Right lung (tissue), 5 donors: Measurements from ENCODE around the gene SLC41A3. TPM values are rescaled to one million over a fixed set of nuclear protein-coding genes. Genes with fewer than 3 reads are reported as not detected.
A peak's percentile ranks its signal among the peaks of the same experiment; 100 is the strongest.
"Not testable (repeated sequence)": the region's sequence is repeated elsewhere in the genome, so short reads cannot be mapped to it uniquely, and the experiment has no call there.

Source experiments
- DNase-seq, 2 donors: peaks; one replicate each; pipeline ENCODE4 v3.0.0-alpha.2; 2013
- polyA plus RNA-seq, 5 donors: library from polyadenylated mRNA; unstranded; fragments of 120-200 nt; gene quantifications; one replicate each; pipeline versions ENCODE4 v1.2.1 to v1.2.3, GENCODE V29; 2013; ENCODE audit warnings: inconsistent platforms in 1 of 5, low replicate concordance in 1 of 5; ENCODE audit not compliant: insufficient read length in 5 of 5, insufficient read depth in 1 of 5

Gene SLC41A3
- polyA plus RNA-seq, 5 donors = 51.0 to 75.6 (median 62.9) TPM

DNA sequence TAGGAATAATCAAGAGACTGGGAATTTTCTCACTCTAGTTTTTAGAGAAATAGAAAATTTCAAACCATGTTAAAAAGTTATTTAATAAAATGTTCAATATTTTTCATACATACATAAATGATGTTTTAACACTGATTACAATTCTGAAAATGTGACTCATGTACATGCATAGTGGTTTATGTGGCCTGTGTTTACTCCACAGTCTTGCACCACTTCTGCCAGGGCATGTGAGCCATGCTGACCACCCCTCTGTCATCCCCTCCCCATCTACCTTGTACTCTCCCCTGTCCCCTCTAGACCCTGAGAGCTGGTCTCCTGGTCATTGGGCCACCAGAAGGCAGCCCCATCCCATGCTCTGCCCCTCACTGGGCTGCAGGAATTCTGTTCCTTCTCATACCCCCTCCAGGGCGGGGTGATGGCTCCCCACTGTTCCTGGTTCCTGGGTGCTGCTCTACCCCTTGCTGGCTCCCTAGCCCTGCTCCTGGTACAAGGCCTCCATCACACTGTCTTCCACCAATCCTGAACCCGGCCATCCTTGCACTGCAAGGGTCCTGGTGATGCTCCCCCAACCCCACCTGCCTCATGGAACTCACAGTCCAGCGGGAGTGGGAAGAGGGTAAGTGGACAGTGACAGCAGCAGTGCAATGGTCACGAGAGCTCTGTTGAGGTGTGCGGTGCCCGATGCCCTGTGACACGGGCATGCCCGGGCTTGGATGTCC lies 24.2 kb upstream of the SLC41A3 start:
- no peak for DNase-seq

GRCh38 chr3:126107203-126107939 lies 23.4 kb upstream of the SLC41A3 start:
- no peak for DNase-seq

DNA sequence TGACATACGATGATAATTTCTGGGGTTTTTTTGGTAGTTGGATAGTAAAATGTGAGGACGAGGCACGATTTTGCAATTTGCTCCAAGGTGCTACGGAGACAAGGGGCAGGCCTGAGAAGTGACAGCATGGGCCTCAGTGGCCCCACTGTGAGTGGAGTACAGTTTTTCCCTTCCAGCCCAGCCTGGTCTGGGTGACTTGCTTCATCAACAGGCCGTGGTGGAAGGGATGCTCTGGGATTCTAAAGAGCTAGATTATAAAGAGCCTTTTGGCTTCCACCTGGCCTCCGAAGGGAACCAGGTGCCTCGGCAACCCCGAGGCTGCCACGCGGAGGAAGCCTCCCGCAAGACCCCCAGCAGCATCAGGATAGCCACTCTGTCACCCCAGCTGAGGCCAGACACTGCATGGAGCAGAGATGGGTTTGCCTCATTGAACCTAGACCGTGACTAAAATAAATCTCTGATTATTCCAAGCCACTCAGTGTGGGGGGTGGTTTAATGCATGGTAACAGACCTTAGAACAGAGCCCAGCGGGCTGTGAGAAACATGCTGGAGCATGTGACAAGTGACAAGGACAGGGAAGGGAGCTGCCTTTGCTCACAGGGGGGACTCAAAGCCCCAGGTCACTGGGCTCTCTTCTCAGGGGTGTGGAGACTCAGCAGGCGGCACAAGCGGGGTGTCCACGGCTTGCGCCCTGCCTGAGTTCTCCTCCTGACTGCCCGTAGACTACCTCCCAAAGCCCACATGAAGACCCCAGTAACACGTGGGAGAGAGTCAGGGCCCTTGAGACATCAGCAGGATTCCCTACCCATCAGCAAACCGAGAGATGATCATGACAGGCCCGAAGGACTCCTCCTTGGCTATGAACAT lies 22.6 kb upstream of the SLC41A3 start:
- no peak for DNase-seq

- DNase-seq = no peak
Observed at GRCh38 chr3:126105691-126106187, 21.8 kb upstream of the SLC41A3 start.

DNA sequence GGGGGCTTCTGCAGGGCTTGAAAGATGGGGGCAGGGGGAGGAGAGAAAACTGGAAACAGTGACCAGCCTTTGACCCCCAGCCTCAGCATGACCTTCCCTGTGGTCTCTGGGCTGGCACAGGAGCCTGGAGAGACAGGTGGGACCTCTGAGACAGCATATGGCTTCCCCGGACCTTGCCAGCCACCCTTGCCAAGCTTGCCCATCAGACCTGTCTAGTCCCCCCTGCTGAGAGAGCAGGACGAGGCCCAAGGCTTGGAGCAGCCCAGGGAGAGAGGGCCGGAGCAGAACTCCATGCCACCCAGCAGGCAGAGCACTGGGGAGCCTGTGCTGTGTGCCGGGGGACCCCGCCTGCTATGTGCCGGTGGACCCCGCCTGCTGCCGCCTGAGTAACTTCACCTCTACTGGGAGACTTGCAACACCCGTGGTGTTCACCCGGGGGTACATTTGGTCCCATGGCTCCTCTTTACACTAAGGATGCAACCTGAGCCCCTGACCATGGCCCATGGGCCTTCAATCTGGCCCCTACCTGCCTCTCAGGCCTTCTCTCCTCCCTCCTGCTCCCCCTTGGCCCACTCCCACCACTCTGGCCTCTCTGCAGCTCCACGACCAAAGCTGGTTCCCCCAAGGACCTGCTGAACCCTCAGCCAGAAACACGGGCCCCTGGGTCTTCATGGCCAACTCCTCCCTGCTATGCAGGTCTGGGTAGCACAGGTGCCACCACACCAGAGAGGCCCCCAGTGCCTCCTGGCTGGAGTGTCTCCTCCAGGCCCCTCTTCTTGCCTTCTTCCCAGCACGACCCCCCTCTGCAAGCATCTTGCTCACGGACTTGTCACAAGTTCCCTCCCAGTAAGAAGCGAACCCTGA lies 21.1 kb upstream of the SLC41A3 start:
- DNase-seq = no peak

DNA sequence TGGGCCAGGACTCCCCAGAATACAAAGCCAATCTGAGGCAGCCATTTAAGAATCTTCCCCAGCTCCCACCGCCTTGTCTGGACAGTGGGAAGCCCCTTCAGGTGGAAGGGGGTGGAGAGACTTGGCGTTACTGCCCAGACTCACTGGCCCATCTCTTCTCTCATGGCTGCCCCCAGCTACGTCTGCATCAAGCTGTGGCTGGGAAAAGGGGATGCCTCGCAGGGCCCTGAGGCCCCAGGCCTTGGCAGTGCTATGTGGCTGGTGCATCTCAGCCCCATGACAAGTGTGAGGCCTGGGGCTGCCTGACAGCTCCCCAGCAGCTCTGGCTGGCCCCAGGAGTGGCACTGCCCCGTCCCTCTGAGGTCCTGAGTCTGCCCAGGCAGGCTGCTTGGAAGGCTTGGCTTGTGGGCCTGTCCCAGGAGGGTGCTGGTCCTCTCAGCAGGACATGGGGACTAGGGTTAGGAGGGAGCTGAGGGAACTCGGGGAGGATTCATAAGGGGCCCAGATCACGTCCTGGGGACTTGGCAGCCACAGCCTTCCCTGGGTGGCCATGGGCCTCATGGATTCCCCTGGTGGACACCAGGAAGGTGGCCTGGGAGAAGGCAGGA lies 20.2 kb upstream of the SLC41A3 start:
- DNase-seq = no peak

DNA sequence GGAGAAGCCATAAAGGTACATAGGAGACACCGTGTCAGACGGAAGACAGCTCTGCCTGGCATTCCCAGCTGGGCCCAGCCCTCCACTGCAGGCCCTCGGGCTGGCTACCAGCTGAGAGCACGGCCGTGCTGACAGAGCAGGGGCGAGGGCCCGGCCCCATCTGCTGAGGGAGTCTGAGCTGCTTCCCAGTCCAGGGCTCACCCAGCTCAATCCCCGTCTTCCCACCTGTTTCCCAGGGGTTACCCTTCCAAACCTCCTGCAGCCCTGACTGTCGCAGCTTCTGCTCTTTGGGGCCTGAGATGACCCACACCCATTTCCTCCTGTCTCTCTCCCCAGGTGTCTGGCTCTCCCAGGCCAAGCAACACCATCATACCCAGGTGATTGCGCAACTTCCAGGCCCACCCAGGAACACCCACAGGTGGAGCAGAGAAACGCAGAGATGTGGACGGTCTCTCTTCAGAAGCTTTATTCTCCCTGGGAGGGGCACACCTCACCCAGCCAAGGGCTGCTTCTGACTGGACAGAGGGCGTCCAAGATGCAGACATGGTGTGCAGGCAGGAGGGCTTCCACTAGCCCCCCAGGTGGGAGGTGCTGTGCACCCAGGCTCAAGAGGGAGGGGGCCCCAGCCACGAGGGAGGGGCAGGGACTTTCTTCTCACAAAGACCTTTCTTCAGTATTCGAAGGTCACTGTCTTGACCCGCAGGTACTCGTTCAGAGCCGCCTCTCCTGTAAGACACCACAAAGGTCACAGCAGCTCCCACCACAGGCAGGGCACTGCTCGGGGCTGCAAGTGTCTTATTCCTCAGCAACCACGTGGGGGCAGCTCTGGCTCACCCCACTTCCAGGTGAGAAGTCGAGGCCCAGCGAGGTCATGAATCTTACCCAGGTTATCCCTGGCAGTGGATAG lies 19.4 kb upstream of the SLC41A3 start:
- DNase-seq = no peak

GRCh38 chr3:126102530-126102951 lies 18.6 kb upstream of the SLC41A3 start:
- no peak for DNase-seq

GRCh38 chr3:126102011-126102410 lies 18.1 kb upstream of the SLC41A3 start:
- DNase-seq = no peak

DNA sequence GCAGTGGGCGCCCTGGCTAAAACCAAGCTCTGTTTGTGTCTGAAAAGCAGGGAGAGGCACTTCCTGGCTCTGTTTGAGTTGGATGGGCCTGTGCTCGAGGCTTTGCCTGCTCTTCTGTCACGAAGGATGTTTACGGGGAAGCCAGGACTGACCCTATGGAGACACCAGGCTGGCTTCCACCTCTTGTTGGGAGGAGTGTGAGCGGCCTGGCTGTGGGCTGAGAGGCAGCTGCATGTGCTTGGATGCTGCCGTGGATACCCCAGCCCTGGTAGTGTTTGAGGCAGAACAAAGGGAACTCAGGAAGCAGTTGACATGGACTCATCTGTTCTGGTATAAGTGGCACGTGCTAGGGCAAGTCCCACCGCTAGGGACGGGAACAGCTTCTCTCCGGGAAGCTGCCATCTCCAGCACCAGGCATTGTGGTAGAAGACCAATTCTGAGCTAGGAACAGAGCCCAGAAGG lies 17.6 kb upstream of the SLC41A3 start:
- DNase-seq = no peak

DNA sequence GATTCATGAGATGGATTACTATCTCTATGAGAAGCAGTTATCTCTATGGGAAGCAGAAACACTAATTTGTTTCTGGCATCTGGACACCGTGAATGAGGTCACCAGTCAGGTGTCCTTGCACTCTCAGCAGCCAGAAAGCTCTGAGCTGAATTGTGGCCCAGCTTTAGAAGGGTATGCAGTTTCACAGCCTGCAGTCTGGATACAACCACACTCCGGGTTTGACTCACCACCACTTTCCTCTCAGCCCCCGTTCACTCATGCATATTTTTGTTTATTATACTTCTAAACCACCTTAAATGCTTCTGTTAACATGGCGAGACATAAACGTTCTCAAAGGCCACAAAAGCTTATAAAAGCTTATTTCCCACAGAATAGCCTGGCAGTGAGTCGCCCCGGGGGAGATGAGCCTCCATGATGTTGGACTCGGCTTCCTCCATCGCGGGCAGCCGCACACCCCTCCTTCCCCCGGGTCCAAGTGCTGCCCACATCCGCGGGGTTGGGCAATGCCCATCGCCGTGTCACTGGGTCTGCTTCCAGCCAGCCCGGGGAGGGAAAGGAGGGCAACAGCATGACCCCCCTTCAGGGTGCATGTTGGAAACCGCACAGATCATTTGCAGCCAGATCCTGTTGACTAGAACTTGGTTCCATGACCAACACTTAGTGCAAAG lies 16.8 kb upstream of the SLC41A3 start:
- DNase-seq = no peak

GRCh38 chr3:126100269-126100633 lies 16.3 kb upstream of the SLC41A3 start:
- DNase-seq = no peak

DNA sequence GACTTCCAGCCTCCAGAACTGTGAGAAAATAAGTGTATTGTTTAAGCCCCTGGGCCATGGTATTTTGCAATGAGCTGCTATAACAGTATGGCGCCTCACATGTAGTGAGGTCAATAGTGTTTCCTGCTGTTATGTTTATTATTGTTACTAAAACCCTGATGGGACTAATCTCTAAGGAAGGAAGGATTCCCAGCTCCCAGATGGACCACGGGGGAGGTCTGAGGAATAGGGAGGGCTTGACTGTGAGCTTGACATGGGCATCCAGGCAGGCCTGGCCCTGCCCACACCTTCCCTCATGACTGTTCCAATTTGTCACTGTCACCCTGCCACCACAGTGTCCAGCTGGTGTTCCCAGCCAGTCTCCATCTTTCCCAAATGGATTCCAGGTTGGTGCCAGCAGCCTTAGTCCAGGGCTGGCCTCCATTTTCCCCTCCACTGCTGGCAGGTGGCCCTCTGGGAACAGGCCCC lies 14.5 kb upstream of the SLC41A3 start:
- no peak for DNase-seq

DNA sequence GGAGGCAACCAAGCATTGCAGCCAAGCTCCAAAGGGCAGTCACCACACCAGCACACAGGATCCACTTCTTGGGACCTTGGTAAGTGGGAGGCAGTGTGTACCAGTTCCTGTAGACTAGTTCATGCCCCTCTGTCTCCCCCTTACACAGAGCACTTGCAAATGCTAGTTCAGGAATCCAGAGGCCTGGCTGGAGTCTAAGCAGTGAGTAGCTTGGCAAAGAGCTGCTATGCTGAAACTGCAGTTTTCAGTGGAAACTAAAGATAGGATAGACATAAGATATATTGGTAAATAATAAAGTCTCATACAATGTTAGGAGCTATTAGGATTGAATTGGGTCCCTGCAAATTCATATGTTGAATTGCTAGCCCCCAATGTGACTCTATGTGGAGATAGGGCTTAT lies 13.9 kb upstream of the SLC41A3 start:
- DNase-seq = peak in 1 of 2 donors; percentile 36

DNA sequence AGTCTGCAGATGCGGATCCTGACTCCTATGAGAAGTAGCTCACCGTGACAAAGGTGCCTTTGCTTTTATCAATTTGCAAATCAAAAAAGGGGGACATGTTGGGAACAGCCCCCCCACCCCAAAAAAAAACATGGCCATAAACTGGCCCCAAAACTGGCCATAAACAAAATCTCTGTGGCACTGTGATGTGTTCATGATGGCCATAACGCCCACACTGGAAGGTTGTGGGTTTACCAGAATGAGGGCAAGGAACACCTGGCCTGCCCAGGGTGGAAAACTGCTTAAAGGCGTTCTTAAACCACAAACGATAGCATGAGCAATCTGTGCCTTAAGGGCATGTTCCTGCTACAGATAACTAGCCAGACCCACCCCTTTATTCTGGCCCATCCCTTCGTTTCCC lies 12.3 kb upstream of the SLC41A3 start:
- DNase-seq = not testable (repeated sequence)

- DNase-seq = not testable (repeated sequence)
Observed at GRCh38 chr3:126092128-126092527, 8.2 kb upstream of the SLC41A3 start.

DNA sequence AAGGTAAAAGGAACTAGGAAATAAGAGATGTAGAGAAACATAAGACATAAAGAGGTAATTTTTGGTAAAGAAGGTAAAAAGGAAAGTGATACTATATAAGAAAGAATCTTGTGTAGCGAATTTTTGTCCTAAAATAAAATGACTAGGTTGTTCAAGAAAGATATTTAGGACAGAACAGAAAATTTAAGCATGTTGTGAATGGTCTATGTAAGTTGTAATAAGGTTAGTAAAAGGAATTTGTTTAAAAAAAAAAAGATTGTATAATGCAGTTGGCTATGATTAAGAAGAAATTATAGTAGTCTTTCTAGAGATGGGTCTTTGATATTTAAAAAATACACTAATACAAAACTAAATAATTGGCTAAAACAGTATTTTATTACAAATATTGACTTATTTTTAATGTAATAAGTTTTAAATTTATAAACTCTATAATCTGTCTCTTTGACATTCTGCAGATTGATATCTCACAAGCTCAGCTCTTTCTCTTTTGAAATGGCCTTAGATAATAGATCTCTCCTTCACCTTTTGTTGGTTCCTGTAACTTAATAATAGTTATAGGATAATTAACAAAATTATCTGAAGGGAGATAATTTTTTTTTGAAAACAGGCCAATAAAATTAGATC lies 3.7 kb upstream of the SLC41A3 start:
- no peak for DNase-seq

- no peak for DNase-seq
Observed at GRCh38 chr3:126085841-126086240, 1.9 kb upstream of the SLC41A3 start.
